Globus pallidus (tissue), 1 donor: ENCODE results near the gene SPHKAP.
"Not testable (repeated sequence)": the region's sequence is repeated elsewhere in the genome, so short reads cannot be mapped to it uniquely, and the experiment has no call there.

Experiments
- DNase-seq: peaks from one replicate; pipeline ENCODE4 v3.0.0-alpha.2; 2015; ENCODE audit warnings: low spot score

Gene SPHKAP

GRCh38 chr2:228038967-228039366 lies 142.5 kb downstream of the SPHKAP start:
- DNase-seq, result no peak

- DNase-seq, result no peak
Observed at GRCh38 chr2:228037915-228038314, 143.6 kb downstream of the SPHKAP start.

GRCh38 chr2:228023619-228024018 lies 157.9 kb downstream of the SPHKAP start:
- DNase-seq, result no peak

- peak; percentile 19 for DNase-seq
Observed at GRCh38 chr2:228018311-228018710, 163.2 kb downstream of the SPHKAP start.

DNA sequence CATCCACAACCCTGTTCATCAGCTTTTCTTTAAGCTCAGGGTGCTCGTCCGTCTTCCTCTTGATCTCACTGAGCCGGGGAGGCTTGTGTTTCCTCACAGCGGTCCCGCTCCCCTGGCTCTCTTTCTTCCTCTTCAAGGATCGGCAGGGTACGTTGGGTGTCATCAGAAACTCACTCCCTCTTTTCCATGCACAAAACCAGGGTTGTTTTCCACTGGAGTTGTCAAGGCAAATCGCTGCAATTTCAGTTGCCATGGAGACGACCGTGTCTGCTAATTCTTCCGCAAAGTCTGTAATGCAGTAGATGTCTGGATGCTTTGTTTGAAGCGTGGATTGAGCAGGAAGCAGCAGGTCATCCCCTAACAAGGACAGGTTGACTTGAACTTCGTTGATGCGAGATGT lies 163.7 kb downstream of the SPHKAP start:
- DNase-seq, result no peak

DNA sequence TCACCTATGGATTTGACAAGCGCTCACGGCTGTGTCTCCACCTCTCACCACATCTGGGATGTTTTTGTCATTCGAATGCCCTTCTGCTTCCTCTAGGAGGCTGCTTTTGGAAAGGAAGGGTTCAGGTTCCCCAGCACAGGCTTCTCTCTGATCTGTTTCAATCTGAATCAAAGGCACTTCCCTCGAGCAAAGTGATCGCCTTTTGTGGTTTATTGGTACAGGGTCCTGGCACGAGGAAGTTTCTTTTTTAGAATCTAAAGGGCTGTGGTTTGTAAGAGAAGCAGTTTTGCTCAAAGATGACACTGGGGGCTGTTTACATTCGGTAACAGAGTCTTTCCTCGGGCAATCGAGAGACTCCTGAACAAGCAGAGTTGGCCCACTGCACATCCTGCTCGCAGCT lies 165.1 kb downstream of the SPHKAP start:
- no peak for DNase-seq

DNA sequence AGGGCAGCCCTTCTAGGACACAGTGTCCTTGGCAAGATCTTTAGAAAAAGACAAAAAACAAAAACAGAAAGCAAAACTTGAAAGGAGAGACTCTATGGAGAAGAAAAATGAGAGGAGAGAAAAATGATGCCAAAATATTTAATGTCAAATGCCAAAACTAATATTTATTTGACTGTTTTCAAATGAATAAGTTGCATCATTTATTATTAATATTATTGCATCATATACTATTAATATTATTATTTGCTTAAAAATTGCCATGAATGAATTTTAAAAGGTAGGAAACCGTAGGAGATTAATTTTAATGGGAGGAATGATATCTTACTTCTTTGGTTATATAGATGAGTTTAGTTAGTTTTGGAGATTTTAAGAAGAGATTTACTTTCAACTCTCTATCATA lies 165.7 kb downstream of the SPHKAP start:
- no peak for DNase-seq

DNA sequence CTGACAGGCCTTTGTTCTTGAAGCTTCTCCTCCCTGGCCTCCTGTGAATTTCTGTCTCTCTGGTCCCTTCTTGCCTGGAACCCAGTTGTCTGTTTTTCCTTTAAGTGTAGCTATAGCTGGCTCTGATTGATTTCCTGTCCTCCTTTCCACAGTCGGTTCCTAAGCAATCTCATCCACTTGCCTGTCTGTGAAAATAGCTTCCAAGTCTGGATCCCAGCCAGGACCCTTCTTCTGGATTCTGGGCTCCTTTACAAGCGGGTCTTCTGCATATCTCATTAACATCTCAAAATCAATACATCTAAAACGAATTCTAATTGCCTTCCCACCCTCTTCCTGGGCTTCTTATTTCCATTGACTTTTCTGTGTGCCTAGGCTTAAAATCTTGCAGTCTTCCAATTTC lies 185.1 kb downstream of the SPHKAP start:
- DNase-seq, result no peak

DNA sequence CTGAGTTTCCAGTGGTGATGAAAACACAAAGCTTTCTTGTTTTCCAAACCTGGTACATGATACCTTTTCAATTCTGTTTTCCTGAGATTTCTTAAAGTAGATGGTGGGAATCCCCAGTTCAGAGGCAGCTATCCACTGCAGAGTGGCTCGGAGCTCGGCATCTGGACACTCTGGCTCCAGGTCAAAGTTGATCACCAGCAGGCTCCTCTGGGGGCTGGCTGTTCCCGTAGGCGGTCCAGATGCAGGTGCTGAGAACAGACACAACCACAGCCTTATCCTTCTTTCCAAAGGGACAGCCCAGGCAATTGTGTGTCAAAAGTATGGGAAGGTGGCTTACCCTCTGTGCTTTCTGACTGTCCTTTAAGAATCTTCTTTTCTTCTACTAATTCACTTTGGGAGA lies 190.6 kb downstream of the SPHKAP start:
- no peak for DNase-seq

DNA sequence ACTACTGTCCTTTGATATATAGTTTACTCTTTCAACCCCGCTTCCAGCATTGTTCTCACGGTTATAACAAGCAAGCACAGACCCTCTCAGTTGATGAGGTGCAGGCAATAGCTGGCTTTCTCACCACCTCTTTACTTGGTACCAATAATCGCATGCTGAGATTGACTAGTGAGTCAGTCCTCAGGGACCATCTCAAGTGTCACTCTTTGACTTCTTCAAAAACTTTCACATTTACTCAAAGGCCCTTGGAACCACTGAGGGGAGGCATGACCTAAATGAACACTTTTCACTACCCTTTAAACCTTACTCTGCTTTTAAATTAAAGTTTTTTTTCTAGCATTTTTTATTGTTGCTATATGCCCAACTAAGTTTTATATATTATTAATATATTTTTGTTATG lies 208.2 kb downstream of the SPHKAP start:
- no peak for DNase-seq

DNA sequence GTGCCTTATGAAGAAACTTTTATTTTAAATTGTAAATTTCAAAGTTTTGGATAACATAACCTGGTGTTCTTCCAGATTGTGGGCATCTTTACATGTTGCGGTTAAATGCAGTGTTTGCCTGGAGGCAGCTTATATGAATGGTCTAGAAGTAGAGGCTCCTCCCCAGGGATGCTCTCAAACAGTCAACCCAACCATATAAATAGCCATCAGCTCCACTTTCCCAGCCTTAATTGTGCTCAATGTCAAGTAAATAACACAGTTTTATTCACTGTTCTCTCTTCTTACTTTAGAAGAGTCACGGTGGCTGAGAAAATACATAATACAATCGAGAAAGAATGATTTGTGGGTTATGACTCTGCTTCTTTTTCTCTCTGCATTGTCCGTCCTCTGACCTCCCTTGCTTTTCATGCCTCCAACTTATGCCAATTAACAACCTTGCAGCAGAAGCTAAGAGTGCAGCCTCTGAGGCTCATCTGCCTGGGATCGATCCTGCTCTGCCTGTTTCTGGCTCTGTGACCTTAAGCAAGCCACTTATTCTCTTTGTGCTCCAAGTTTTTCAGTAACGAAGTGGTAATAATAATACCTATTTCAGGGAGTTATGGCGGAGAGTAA lies 209.8 kb downstream of the SPHKAP start:
- DNase-seq, result no peak

DNA sequence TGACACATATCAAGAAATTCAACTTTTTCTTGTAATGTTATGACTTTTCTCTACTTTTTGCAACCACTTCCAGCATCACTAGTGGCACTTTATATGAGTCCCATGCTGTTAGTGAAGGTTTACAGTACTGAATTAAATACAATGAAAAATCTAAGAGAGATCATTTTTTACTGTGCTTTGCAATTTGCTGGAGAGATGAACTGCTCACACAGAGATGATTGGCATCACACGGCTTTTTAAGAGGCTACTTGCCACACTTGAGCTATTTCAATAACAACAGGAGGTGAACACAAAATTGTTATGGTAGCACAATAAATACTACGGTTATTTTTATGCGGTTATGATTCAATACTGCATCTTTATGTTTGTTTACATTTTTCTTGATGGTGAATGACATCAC lies 221.2 kb downstream of the SPHKAP start:
- no peak for DNase-seq

DNA sequence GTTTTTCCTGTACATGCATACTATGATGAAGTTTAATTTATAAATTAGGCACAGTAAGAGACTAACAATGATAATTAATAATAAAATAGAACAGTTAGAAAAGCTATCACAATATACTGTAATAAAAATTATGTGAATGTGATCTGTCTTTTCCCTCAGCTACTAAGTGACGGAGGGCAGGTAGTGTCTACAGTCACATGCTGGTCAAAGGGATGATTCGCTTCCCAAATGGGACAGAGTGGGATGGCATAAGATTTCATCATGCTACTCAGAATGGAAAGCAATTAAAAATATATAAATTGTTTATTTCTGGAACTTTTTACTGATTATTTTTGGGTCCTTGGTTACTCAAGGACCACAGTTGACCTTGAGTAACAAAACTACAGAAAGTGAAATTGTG lies 238.5 kb downstream of the SPHKAP start:
- DNase-seq, result no peak

- no peak for DNase-seq
Observed at GRCh38 chr2:227942021-227942420, 239.5 kb downstream of the SPHKAP start.

DNA sequence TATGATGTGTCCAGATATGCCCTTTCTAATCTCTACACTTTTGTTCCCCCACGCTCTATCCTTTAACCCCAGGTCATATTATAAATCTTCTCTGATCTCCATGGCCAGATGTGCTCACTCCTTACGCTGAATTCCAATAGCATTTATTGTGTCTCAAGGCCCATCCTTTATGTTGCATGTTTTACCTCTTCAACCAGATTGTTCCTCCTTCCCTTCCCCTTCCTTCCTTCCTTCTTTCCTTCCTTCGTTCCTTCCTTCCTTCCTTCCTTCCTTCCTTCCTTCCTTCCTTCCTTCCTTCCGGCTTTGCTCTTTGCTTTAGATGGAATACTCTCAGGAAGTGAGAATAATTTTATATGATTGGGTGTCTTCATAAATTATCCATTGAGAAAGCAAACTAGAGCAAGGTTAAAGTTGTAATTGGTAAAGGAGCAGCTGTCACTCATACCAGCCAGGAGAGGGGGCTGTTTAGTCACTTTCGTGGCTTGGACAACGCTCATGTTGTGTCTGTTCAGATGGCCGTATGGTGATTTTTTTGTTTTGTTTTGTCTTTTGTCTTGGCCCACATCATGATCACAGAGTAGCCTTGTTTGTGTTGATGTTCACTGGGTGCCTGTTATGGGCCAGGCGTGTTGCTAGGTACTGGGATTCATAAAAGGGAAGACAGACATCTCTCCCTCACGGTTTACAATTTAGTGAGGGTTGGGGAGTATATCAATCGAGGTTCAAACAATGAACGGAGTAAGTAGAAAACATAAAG lies 242.0 kb downstream of the SPHKAP start:
- DNase-seq, result peak; percentile 91

DNA sequence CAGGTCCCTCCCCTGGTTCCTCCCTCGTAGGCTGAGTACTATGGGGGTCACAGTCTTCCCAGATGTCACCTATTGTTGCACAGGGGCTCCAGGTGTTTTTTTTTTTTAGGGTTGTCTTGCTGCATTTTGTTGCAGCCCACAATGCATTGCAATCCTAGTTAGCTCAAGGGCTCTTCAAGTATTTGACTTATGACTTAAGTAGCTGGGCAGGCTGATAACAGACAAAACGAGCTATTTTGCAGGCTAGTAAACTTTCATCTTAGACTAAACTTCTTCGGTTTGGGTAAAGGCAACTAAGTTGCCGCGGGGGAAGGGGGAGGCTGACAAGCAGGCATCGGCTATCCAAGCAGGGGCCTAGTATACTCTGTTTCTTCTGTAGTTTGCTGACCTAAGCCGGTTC lies 245.2 kb downstream of the SPHKAP start:
- not testable (repeated sequence) for DNase-seq

DNA sequence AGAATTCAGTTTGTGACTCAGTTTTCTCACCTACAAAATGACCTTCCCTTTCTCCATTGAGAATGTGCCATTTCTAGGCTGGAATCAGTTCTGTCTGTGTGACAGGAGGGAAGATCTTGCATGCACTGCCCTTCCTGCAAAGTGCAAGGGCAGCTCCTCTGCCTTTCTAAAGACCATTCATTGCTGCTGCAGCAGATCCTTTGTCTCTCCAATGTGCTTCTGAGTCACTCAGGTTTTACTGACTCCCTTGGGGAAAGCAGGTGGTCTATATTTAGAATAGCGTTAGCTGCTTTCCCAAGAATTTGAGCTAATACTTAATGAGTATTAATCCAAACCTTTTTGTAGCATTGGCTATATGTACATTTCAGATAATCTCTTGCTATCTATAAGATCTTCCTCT lies 247.6 kb downstream of the SPHKAP start:
- DNase-seq, result no peak

DNA sequence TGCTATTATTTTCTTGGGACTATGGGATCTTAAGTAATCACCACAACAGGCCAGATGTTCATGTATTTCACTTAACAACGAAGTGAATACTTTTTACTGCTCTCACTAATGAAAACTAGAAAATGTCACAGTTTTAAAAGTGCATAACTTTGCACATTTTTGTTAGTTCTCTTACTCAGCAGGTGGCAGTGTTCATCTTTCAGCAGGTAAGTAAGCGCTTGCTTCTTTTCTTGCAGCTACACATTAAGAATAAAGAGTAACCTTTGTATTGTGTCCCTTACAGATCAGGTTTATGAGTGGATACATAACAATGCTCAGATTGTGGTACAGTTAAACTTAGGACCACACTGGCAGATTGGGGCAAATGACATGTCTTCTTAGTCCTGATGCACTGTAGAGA lies 249.1 kb downstream of the SPHKAP start:
- DNase-seq, result no peak

- DNase-seq, result no peak
Observed at GRCh38 chr2:227932001-227932400, 249.5 kb downstream of the SPHKAP start.
